GM18907 (cell line): ENCODE results near the gene PALM.
A peak's percentile ranks its signal among the peaks of the same experiment; 100 is the strongest.

Experiments
- ATAC-seq: cut with Tn5 transposase; IDR thresholded peaks from one replicate; pipeline ENCODE4 v1.9.1; 2021; ENCODE audit warnings: mild to moderate bottlenecking, moderate library complexity; ENCODE audit not compliant: unreplicated experiment

PALM gene

DNA sequence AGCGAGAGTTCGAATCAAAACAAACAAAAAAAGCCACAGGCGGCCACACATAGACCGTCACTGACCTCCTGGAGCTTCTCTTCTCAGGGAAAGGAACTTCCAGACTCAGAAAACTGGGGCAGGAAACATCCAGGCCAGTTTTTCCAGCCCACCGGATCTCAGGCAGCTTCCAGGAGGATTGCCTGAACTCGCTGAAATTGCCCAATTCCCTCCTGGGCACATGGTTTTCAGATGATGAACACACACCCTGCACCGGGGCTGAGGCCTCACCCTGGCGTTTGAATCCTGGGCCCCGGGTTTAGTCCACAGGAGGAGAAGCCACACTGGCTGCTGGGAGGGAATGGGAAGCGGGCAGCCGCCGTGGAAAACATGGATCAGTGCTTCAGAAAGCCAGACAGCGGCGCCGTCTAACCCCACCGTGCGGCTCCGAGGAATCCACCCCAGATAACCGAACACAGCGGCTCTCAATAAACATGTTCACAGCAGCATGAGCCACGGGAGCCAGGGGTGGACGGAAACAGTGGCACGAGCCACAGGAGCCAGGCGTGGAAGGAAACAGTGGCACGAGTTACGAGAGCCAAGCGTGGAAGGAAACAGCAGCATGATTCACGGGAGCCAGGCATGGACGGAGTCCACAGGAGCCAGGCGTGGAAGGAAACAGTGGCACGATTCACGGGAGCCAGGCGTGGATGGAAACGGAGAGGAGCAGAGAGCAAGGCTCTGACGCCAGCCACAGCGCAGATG is 70.3 kb downstream of the PALM start:
- ATAC-seq, result no peak

DNA sequence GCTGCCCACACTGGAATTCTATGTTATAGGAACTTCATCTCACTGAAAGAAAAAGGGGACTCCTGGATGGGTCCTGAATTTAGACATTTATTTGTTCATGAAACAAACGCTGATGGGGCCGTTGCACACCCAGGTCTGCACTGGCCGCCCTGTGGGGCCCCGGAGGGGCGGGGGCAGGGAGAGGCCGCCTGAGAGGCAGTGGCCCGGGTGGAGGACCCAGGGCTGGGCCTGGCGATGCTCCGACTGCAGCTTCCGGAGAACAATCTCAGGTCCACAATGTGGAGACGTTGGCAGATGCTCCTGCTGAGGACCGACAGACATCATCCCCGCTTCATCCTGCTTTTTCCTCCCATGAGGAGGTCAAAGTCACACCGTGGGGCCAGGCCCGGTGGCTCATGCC is 72.2 kb downstream of the PALM start:
- ATAC-seq, result no peak

DNA sequence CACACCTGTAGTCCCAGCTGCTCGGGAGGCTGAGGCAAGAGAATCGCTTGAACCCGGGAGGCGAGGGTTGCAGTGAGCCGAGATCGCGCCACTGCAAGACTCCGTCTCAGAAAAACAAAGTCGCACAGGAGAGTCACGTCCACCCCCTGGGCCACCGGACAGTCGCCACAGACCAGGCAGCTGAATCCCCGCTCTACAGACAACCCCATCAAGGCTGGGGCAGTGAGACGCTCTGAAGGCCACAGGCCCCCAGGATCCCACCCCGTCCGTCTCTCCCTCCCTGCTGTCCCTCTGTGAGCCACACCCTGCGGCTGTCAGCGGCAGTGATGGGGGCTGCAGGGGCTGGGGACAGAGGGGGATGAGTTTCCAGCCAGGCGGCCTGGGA is 73.1 kb downstream of the PALM start:
- ATAC-seq, result no peak

DNA sequence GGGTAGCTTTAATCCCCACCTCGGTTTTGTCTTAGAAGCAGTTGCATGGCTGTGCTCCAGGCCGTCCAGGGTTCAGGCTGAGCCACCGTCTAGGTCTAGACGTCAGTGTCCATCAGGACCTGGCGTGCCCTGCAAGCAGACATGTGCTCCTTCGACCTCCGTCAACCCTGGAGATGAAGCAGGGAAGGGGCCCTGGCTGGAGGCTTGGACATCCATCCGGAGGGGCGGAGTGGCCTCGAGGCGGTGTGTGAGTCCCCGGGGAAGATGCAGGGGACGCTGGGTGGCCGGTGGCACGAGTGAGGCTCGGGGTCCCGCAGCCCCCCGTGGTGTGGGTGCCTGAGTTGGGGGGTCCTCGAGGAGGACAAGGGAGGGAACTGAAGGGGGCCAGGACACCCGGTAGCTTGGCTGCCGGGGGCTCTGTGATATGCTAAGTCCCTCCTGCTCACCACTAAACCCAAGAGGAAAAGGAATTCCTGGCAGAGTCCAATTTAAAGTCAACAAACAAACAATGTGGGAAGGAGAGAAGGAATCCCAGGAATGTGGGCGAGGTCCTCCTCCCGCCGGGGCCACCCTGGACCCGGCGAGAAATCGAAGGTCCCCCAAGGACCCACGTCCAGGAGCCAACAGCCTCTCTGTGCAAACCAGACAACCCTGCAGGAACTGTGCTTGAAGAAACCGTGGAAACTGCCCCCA is 73.6 kb downstream of the PALM start:
- no peak for ATAC-seq

DNA sequence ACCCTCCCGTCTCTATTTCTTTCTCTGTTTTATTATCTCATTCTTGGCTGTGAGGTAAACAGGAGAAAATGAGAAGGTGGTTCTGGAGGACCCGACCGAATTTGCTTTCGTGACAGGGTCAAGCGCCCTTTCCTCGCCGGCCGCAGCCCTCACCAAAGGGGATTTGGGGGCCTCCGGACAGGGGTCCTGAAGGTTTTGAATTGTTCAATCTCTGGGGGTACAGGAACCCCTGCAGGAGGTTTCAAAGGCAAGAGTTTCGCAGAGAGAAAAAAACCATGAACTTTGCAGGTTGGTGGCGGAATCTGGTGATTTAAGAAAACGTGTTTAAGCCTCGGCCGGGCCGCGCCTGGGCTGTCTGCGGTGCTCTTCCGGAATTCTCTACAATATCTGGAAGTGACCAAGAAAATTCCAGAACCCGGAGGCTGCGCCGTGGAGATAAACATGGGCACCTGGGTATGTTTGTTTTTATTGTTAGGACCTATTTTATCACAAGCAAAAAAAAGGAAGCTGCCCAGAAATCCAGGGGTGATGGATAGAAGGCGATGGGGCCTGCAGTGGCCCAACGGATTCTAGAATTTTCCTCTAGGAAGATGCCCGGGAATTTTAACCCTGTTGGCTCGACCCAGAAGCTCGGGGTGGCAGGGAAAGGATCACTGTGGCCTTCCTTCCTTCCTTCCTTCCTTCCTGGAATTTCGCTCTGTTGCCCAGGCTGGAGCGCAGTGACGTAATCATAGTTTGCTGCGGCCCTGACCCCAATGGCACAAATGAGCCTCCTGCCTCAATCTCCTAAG is 74.3 kb downstream of the PALM start:
- ATAC-seq, result no peak

DNA sequence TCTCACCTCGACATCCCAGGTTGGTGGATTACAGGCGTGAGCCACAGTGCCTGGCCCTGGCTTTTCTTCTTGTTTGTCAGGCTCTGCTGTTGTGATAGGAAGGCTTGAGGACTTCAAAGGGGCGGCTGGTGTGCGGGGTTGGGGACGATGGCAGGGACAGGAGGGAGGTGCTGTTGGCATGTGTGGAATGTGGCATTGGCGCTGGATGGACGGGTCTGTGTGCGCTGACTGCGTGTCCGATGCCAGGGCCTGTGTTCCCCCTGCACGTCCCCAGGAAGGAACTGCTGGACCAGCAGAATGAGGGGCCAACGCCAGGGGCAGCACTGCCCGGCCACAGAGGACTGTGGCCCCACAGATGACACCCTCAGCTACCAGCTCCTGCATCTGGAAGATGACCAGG is 75.8 kb downstream of the PALM start:
- no peak for ATAC-seq

DNA sequence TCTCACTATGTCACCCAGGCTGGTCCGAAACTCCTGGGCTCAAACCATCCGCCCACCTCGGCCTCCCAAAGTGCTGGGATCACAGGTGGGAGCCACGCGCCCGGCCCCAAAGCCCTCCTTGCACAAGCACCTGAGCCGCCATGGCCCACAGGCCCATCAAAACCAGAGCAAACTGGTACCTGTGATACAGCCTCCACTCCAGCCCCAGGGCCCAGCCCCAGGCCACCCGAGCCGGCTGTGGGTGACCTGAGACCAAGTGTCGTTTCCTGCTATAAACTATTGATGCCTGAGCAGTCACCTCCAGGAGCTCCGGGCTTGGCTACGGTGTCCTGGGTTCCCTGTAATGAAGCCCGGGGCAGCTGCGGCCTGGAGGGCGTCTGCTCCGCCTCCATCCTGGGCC is 78.8 kb downstream of the PALM start:
- no peak for ATAC-seq

DNA sequence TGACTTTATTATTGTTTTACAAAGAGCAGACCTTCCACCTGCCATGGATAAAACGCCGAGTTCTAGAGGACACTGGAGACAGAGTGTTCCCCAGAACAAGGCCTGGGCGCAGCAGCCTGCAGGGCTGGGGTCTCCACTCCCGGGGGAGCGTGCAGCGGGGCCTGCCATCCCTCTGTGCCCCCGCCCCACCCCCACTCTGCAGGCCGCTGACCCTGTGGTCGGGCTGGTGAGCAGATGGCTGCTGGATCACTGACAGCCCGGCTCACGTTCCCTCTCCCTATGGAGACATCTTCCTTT is 79.9 kb downstream of the PALM start:
- ATAC-seq, result no peak

DNA sequence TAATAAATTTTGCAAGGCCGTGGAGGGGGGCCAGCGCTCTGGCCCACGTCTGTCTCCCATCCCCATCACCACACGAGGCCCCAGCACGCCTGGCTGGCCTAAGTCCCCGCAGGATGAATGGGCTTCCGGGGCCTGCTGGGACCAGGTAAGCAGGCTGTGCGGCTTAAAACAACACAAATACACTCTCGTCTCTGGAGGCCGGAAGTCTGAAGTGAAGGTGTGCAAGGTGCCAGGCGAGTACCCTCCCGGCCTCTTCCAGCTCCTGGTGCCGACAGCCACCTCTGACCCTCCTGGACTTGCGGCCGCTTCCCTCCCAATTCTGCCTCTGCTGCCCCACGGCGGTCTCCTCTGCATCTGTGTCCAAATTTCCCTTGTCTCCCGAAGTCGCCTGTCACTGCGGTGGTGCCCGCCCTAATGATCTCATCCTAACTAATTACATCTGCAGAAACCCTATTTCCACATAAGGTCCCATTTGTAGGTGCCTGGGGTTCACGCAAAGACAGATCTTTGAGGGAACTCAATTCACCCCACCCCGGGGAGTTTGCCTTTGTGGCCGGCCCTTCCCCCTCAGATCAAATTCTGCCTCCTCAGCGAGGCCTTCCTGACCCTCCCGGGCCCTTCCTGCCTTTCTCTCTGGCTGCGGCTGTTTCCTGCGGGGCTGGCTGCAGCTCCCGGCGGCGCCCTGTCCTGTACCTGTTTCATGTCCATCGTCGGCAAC is 80.4 kb downstream of the PALM start:
- no peak for ATAC-seq

DNA sequence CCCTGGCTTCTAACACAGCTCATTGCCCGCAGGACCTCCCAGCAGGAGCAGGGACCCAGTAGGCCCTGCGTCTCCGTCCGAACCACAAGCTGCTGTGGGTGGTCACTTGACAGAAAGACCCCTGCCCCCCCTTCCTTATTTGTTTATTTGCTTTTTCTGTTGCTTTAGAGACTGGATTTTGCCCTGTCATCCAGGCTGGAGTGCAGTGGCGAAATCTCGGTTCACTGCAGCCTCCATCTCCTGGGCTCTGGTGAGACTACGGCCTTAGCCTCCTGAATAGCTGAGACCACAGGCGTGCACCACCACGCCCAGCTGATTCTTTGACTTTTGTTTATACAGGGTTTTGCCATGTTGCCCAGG is 80.9 kb downstream of the PALM start:
- ATAC-seq, result no peak

DNA sequence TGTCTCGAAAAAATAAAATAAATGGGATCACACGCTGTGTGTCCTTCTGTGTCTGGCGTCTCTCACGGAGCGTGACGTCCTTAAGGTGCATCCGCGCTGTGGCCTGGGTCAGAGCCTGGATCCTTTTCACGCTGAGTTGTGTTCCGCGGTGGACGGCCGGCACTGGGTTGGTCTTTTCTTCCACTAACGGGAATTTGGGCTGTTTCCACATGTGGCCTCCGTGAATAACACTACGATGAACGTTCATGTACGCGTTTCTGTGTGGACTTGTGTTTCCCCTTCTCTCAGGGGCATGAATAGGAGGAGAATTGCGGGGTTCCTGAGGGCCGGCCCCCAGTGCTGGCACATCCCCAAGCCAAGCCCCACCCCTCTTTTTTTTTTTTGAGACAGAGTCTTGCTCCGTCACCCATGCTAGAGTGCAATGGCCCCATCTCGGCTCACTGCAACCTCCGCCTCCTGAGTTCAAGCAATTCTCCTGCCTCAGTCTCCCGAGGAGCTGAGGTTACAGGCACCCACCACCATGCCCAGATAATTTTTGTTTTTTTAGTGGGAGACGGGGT is 82.4 kb downstream of the PALM start:
- ATAC-seq, result no peak

DNA sequence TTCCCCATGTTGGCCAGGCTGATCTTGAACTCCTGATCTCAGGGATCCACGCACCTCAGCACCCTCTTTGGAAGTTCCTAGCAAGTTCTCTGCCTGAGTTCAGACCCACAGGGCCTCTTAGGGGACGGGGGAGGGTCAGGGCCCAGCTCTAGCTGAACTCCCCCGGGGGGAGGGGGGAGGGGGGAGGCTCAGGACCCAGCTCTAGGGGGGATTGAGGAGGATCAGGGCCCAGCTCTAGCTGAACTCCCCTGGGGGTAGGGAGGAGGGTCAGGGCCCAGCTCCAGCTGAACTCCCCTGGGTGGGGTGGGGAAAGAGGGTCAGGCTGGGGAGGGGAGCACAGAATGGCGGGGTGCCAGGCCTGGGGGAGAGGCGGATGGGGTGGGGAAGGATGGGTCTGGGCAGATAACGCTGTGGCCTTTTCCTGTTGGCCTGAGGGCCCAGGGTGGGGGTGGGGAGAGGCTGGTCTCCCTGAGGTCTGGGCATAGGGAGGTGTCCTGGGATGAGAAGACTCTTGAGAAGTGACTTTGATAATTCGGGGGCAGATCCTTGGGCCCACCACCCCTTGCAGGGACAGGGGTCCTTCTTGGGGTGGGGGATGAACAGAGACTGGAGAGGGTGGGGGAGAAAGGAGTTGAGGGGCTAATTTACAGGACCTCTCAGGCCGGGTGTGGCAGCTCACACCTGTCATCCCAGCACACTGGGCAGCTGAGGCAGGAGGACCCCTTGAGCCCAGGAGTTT is 83.0 kb downstream of the PALM start:
- ATAC-seq, result no peak

DNA sequence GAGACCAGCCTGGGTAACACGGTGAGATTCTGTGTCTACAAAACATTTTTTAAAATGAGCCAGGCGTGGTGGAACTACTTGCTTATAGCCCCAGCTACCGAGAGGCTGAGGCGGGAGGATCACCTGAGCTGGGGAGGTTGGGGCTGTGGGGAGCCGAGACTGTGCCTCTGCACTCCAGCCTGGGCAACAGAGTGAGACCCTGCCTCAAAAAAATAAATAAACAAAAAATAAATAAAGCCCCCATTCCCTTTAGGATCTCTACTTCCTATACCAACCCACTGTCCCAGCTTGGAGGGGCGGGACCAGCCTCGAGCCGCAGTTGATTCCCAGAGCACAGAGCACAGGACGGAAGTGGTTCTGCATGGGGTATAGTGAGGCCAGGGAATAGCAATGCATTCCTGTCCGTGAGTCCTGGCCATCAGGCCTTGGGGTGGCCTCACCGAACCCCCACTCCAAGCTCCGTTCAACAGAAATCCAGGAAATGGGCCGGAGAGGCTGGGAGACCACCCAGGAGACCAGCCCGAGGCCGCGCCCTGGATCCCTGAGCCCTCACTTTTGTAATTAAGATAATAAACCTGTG is 83.7 kb downstream of the PALM start:
- no peak for ATAC-seq

DNA sequence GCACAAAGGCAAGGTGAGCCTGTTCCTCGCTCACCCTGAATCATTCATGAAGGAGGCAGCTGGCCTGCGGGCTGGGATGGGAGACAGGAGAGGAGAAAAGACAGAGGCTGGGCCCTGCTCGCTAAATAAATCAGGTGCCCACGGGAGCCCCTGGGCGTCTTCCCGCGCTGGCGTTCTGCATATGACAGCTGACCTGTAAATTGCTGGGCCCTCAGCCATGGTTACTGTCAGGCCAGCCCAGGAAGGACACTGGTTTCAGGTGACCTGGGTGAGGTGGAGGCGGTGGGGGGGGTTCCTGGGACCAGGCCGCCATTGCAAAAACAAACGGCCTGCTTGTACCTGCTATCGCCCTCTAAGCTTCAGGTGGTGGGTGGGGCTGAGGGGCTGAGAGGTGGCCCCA is 85.1 kb downstream of the PALM start:
- ATAC-seq, result no peak

DNA sequence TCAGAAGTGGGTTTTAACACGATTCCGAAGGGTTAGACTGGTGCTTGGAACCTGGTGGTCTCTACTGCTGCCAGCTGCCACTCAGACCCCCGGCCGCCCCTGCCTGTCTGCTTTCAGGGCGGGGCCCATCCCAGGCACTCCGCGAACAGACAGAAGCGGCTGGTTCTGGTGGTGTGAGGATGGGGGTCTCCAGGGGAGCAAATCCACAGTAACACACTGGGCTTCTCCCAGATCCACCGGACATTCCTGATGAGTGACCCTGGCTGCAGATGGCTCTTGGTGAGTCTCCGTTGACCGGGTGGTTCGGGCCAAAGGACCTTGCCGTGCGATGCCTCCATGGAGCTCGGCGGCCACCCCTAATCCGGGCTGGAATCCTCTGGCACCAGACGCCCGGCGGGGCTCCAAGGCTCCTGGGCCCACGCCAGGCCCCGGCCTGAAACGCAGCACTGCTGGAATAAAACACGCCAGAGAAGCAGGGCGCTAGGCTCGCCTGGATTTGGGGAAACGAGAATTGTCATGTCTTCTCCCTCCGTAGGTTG is 86.4 kb downstream of the PALM start:
- ATAC-seq, result no peak

DNA sequence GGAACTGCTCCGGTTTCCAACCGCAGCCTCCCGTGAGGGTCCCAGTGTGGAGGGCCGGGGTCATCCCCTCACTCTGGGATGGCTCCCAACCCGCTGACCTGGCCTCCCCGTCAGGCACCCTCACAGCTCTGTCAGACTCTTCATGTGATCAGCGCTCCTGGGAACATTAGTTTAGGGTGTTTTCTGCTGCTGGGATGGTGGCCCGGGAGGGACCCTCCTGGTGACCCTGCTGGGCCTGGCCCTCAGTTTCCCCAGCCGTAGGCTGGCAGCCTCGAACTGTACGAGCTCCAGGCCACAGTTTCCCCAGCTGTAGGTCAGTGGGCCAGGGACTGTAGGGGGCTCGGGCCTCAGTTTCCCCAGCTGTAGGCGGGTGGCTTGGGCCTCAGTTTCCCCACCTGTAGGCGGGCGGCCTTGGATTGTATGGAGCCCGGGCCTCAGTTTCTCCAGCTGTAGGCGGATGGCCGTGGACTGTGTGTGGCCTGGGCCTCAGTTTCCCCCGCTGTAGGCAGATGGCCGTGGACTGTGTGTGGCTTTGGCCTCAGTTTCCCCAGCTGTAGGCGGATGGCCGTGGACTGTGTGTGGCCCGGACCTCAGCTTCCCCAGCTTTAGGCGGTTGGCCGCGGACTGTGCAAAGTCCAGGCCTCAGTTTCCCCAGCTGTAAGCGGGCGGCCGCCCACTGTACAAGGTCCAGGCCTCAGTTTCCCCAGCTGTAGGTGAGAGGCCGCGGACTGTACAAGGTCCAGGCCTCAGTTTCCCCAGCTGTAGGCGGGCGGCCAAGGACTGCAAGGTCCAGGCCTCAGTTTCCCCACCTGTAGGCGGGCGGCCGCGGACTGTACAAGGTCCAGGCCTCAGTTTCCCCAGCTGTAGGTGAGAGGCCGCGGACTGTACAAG is 87.2 kb downstream of the PALM start:
- ATAC-seq, result no peak

DNA sequence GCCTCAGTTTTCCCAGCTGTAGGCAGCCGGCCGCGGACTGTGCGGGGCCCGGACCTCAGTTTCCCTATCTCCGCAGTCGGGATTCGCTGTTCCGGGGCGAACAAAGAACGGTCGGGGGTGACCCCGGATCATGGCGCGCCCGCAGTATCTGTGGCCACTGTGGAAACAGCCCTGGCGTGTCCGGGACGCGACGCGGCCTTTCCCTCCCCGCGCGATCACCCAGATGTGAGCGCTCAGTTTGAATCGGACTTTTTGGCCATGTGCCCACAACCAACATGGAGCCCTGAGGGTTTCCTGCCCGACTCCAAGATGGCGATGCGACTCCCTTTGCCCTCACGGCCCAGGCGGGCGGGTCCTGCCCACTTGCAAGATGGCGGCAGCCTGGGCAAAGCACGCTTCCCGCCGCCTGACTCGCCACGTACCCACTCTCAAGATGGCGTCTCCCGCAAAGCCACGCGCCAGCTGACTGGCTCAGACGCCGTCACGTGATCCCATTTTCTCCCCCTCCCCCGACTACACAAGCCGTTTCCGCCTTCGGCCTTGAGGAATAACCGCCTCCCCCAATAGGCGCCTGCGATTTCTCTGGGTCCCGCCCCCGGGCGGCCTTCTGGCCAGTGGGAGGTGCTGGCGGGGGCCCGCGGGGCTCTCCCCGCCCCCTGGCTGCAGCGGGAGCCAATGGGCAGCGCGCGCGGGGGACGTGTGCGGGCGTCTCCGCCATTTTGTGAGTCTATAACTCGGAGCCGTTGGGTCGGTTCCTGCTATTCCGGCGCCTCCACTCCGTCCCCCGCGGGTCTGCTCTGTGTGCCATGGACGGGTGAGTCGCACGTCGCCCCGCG is 88.2 kb downstream of the PALM start, which contains the start of gene PTBP1:
Gene PTBP1 (plus strand): TSS at position 761 of the 836 bp plus-strand sequence. CDS start 46 bp downstream, at position 807.
- peak; percentile 81 for ATAC-seq
